Adrenal gland (tissue), 12 donors: Measurements from ENCODE around the gene CLEC14A. TPM values are rescaled to one million over a fixed set of nuclear protein-coding genes. Genes with fewer than 3 reads are reported as not detected.
A peak's percentile ranks its signal among the peaks of the same experiment; 100 is the strongest.

Source experiments
- DNase-seq, 7 donors: peaks; one replicate each; pipeline ENCODE4 v3.0.0-alpha.2; 2019 to 2020
- H3K27ac ChIP-seq, 5 donors: fragments of 200-600 bp; sonication (generic) in 4 of 5; 1 replicate in 3 of 5; 2 replicates in 2 of 5; pipeline versions ENCODE4 v1.5.1 to v1.8.0; 2016 to 2020; ENCODE audit warnings: mild to moderate bottlenecking in 1 of 5
- H3K27me3 ChIP-seq: fragments of 200-600 bp; 2 replicates; pipeline ENCODE4 v1.8.0; 2021
- H3K36me3 ChIP-seq, 2 donors: fragments of 200-600 bp; replicated peaks in 1 of 2; 1 replicate in 1 of 2; 2 replicates in 1 of 2; pipeline versions ENCODE4 v1.5.1 to v1.8.0; 2018 to 2022
- H3K4me1 ChIP-seq, 2 donors: fragments of 200-600 bp; replicated peaks in 1 of 2; 1 replicate in 1 of 2; 2 replicates in 1 of 2; pipeline versions ENCODE4 v1.5.1 to v1.8.0; 2018 to 2021
- H3K4me3 ChIP-seq, 4 donors: fragments of 200-600 bp; sonication (generic) in 3 of 4; one replicate each; pipeline ENCODE4 v1.5.1; 2016 to 2018
- H3K9me3 ChIP-seq, 3 donors: fragments of 200-600 bp; sonication (generic) in 1 of 3; replicated peaks in 1 of 3; 1 replicate in 2 of 3; 2 replicates in 1 of 3; pipeline versions ENCODE4 v1.5.1 to v1.8.0; 2016 to 2021
- POLR2A ChIP-seq, 2 donors: fragments of 450-650 bp; IDR thresholded peaks; one replicate each; pipeline ENCODE4 v1.6.1; 2017; ENCODE audit warnings: antibody characterized with exemption in 2 of 2, mild to moderate bottlenecking in 2 of 2, moderate library complexity in 1 of 2
- WGBS, 4 donors: extraction: QIAGEN DNeasy Blood & Tissue Kit in 2 of 4; methylation state at CpG; one replicate each; pipeline versions ENCODE4 v1.1.5 to v1.1.7; 2013 to 2017; 5-methylcytosine and 5-hydroxymethylcytosine counted together
- intact Hi-C, 2 donors: fragments of 100-400 bp; cut with DNase I; formaldehyde crosslinking; loops; one replicate each; pipeline versions ENCODE4 v1.14.1 to v1.15.0; 2022 to 2023
- polyA plus RNA-seq, 3 donors: library from polyadenylated mRNA; stranded (reverse); fragments of 200-250 nt in 2 of 3; fragments of 350-450 nt in 1 of 3; fragmentation: Illumina TruSeq in 1 of 3; extraction: RNeasy Lipid Tissue Mini Kit (QIAGEN cat#74804) in 1 of 3; gene quantifications; one replicate each; pipeline ENCODE4 v1.2.3, GENCODE V29; 2013 to 2014
- total RNA-seq, 9 donors: library from RNA; depleted of rRNA in 4 of 9; stranded (reverse); fragments of >200 nt in 4 of 9; fragments of 120-200 nt in 1 of 9; fragmentation: NEBNext Ultra II Directional in 1 of 9; extraction: Animal tissue kit (Norgen Biotek cat#: 25700) in 1 of 9; gene quantifications; one replicate each; pipeline versions ENCODE4 v1.1.0 to v1.2.4, GENCODE V29; 2013 to 2023
- TF ChIP-seq, protein P1 (sequence below), 6 experiments: fragments of 450-650 bp in 4 of 6; fragments of 200-600 bp in 2 of 6; sonication (generic) in 1 of 6; IDR thresholded peaks; 1 replicate in 5 of 6; 2 replicates in 1 of 6; pipeline versions ENCODE4 v1.5.1 to v1.8.0; 2016 to 2021; ENCODE audit warnings: antibody characterized with exemption in 6 of 6, mild to moderate bottlenecking in 2 of 6, moderate library complexity in 1 of 6
- donor health status: healthy with polysubstance abuse.
- donor health status: Bipolar disorder and iron deficiency.
- donor health status: DM: yes; HTN: yes; CAD: no.
- donor health status: DM: no; HTN: no; CAD: no.
- donor health status: DM: no; HTN: no; CAD: no.
- donor health status: DM: yes; HTN: yes; CAD: no.

CLEC14A gene
- total and polyA plus RNA-seq, 12 donors = 4.0 to 26.1 (median 17.5) TPM

DNA sequence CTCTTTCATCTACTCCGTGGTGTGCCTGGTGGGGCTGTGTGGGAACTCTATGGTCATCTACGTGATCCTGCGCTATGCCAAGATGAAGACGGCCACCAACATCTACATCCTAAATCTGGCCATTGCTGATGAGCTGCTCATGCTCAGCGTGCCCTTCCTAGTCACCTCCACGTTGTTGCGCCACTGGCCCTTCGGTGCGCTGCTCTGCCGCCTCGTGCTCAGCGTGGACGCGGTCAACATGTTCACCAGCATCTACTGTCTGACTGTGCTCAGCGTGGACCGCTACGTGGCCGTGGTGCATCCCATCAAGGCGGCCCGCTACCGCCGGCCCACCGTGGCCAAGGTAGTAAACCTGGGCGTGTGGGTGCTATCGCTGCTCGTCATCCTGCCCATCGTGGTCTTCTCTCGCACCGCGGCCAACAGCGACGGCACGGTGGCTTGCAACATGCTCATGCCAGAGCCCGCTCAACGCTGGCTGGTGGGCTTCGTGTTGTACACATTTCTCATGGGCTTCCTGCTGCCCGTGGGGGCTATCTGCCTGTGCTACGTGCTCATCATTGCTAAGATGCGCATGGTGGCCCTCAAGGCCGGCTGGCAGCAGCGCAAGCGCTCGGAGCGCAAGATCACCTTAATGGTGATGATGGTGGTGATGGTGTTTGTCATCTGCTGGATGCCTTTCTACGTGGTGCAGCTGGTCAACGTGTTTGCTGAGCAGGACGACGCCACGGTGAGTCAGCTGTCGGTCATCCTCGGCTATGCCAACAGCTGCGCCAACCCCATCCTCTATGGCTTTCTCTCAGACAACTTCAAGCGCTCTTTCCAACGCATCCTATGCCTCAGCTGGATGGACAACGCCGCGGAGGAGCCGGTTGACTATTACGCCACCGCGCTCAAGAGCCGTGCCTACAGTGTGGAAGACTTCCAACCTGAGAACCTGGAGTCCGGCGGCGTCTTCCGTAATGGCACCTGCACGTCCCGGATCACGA is 46.0 kb downstream of the CLEC14A start:
- no peak overlapping the region for H3K27ac ChIP-seq
- 7 to 12% (median 9%) methylated on average over 24 to 69 of the region's 69 CpGs for WGBS, 4 donors
- H3K27me3 ChIP-seq = peaks cover 47% of the 10 kb centered on the region

DNA sequence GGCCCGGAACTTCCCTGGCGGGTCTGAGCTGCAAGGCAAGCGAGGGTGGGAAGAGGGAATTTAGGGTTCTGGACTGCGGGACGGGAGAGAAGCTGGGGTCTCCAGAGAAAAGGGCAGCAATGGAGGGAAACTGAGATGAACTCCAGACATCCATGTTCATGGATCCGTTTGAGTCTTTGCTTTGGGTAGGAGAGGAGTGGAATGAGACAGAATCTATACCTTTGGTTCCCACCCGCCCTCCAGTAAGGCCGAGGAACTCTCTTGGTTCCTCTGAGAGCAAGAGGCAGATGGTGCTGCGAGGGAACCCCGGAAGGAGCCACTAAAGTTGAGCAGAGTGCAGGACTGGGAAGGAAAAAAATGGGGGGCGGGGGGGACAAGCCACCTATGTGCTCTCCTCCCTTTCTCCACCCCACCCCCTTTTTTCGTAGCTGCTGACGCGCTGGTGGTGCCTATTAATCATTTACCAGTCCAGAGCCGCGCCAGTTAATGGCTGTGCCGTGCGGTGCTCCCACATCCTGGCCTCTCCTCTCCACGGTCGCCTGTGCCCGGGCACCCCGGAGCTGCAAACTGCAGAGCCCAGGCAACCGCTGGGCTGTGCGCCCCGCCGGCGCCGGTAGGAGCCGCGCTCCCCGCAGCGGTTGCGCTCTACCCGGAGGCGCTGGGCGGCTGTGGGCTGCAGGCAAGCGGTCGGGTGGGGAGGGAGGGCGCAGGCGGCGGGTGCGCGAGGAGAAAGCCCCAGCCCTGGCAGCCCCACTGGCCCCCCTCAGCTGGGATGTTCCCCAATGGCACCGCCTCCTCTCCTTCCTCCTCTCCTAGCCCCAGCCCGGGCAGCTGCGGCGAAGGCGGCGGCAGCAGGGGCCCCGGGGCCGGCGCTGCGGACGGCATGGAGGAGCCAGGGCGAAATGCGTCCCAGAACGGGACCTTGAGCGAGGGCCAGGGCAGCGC is 47.0 kb downstream of the CLEC14A start:
- no peaks in the 10 kb centered on the region for H3K4me1 ChIP-seq
- TF ChIP-seq POLR2A (IDR thresholded peaks at IDR 0.05) = no peak
- TF ChIP-seq, protein P1, sequence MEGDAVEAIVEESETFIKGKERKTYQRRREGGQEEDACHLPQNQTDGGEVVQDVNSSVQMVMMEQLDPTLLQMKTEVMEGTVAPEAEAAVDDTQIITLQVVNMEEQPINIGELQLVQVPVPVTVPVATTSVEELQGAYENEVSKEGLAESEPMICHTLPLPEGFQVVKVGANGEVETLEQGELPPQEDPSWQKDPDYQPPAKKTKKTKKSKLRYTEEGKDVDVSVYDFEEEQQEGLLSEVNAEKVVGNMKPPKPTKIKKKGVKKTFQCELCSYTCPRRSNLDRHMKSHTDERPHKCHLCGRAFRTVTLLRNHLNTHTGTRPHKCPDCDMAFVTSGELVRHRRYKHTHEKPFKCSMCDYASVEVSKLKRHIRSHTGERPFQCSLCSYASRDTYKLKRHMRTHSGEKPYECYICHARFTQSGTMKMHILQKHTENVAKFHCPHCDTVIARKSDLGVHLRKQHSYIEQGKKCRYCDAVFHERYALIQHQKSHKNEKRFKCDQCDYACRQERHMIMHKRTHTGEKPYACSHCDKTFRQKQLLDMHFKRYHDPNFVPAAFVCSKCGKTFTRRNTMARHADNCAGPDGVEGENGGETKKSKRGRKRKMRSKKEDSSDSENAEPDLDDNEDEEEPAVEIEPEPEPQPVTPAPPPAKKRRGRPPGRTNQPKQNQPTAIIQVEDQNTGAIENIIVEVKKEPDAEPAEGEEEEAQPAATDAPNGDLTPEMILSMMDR (IDR thresholded peaks at IDR 0.05) = no peak
- H3K9me3 ChIP-seq = peaks cover 0 to 4% (median 0%) of the 10 kb centered on the region in 3 donors
- peak overlapping the region in 1 of 4 donors; percentile 23 for H3K4me3 ChIP-seq
- intact Hi-C loops = no loop called here
- H3K27ac ChIP-seq = no peak overlapping the region
- H3K27me3 ChIP-seq = peaks cover 47% of the 10 kb centered on the region
- no peak for DNase-seq
- no peaks in the 10 kb centered on the region for H3K36me3 ChIP-seq
- 1 to 5% (median 2%) methylated on average over 23 to 59 of the region's 59 CpGs for WGBS, 4 donors

More for the DNA sequence above, 46.0 kb downstream of the CLEC14A start:
- H3K36me3 ChIP-seq = no peaks in the 10 kb centered on the region
- intact Hi-C loops = no loop called here
- no peaks in the 10 kb centered on the region for H3K4me1 ChIP-seq
- H3K4me3 ChIP-seq = no peak overlapping the region
- peaks cover 0 to 4% (median 0%) of the 10 kb centered on the region in 3 donors for H3K9me3 ChIP-seq
- no peak for TF ChIP-seq POLR2A (IDR thresholded peaks at IDR 0.05)
- TF ChIP-seq, protein P1 (IDR thresholded peaks at IDR 0.05) = no peak
- no peak for DNase-seq

DNA sequence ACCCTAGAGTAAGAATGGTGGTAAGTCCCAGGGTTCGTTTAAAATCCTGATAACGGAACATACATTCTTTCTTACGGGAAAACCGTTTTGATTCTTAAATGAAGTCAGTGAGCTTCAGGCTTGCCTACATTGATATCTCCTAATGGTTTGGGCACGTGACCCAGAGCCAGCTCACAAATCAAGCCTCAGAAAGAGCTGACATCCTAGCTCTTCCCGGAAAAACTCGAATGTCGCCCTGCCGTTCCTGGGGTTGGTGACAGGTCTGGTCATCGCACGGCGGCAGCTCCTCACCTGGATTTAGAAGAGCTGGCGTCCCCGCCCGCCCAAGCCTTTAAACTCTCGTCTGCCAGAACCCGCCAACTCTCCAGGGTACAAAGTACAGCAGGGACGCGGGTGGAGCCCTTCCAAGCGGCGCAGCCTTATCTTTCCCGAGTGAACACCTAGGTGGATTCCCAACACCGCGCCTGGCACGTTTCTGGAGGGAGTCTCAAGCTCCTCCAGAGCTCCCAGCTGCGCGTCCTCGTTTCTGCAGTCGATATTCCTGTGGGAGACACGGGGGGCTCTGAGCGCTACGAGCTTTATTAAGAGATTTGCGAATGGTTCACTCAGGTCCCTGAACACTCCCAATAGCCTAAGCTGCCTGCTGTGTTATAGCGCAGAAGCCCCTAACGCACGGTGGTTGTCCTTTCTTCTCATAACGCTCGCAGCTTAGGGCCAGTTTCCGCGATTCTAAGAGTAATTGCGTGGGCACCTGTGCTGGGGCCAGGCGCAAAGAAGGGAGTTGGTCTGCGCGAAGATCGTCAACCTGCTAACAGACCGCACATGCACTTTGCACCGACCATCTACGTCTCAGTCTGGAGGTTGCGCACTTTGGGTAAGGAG is 47.9 kb downstream of the CLEC14A start, which contains the start of gene SSTR1:
Gene SSTR1 (plus strand): TSS at position 169 of the 882 bp plus-strand sequence. CDS start 1,486 bp downstream, outside the sequence.
- peaks cover 47% of the 10 kb centered on the region for H3K27me3 ChIP-seq
- intact Hi-C loops = no loop called here
- TF ChIP-seq, protein P1 (IDR thresholded peaks at IDR 0.05) = no peak
- TF ChIP-seq POLR2A (IDR thresholded peaks at IDR 0.05) = no peak
- H3K4me3 ChIP-seq = peak within 1 kb of the TSS in 1 of 4 donors; percentile 23
- DNase-seq = no peak
- H3K27ac ChIP-seq = no peak within 1 kb of the TSS
- peaks cover 0 to 4% (median 0%) of the 10 kb centered on the region in 3 donors for H3K9me3 ChIP-seq
- H3K4me1 ChIP-seq = no peaks in the 10 kb centered on the region
- 2 to 4% (median 3%) methylated on average over 23 to 49 of the region's 49 CpGs for whole genome bisulfite sequencing, 4 donors
- no peaks in the 10 kb centered on the region for H3K36me3 ChIP-seq
